Esophagus muscularis mucosa (tissue), 4 donors: Measurements from ENCODE around the gene PPP2R5D. TPM values are rescaled to one million over a fixed set of nuclear protein-coding genes. Genes with fewer than 3 reads are reported as not detected.

Experiments used
- DNase-seq: peaks from one replicate; pipeline ENCODE4 v3.0.0-alpha.2; 2017; ENCODE audit errors: extremely low spot score
- H3K27ac ChIP-seq, 4 donors: fragments of 200-600 bp; sonication (generic); replicated peaks in 1 of 4; 1 replicate in 3 of 4; 2 replicates in 1 of 4; pipeline ENCODE4 v1.5.1; 2016 to 2019; ENCODE audit warnings: mild to moderate bottlenecking in 1 of 4
- H3K27me3 ChIP-seq, 4 donors: fragments of 200-600 bp; sonication (generic); one replicate each; pipeline versions ENCODE4 v1.5.1 to v1.6.0; 2016 to 2019
- H3K36me3 ChIP-seq, 4 donors: fragments of 200-600 bp; sonication (generic); one replicate each; pipeline ENCODE4 v1.5.1; 2016 to 2019
- H3K4me1 ChIP-seq, 4 donors: fragments of 200-600 bp; sonication (generic); one replicate each; pipeline ENCODE4 v1.5.1; 2016 to 2019
- H3K4me3 ChIP-seq, 4 donors: fragments of 200-600 bp; sonication (generic); 1 replicate in 2 of 4; 2 replicates in 2 of 4; pipeline ENCODE4 v1.5.1; 2016 to 2019; ENCODE audit warnings: mild to moderate bottlenecking in 4 of 4, moderate library complexity in 1 of 4
- H3K9me3 ChIP-seq, 4 donors: fragments of 200-600 bp; sonication (generic); 1 replicate in 3 of 4; 2 replicates in 1 of 4; pipeline ENCODE4 v1.5.1; 2016 to 2019
- CTCF ChIP-seq, 3 experiments: fragments of 200-600 bp in 2 of 3; fragments of 450-650 bp in 1 of 3; sonication (generic) in 2 of 3; IDR thresholded peaks; one replicate each; pipeline ENCODE4 v1.5.1; 2017 to 2019; ENCODE audit warnings: antibody characterized with exemption in 3 of 3, mild to moderate bottlenecking in 2 of 3, moderate library complexity in 1 of 3
- EP300 ChIP-seq: sonication (generic); formaldehyde crosslinking; IDR thresholded peaks from one replicate; pipeline ENCODE4 v1.6.1; 2017; ENCODE audit warnings: antibody characterized with exemption
- POLR2A ChIP-seq: fragments of 450-650 bp; IDR thresholded peaks from one replicate; pipeline ENCODE4 v1.6.1; 2017; ENCODE audit warnings: antibody characterized with exemption, moderate library complexity, mild to moderate bottlenecking, low read depth
- POLR2AphosphoS5 ChIP-seq, 2 donors: sonication (generic); formaldehyde crosslinking; IDR thresholded peaks; one replicate each; pipeline ENCODE4 v1.6.1; 2017; ENCODE audit warnings: antibody characterized with exemption in 2 of 2
- WGBS: methylation state at CpG from one replicate; pipeline ENCODE4 v1.1.5; 2018; 5-methylcytosine and 5-hydroxymethylcytosine counted together
- intact Hi-C: fragments of 100-400 bp; cut with DNase I; formaldehyde crosslinking; loops from one replicate; pipeline ENCODE4 v1.15.1; 2023
- total RNA-seq, 4 donors: library from RNA; depleted of rRNA; stranded (reverse); fragments of >200 nt; gene quantifications; one replicate each; pipeline versions ENCODE4 v1.1.0 to v1.2.1, GENCODE V29; 2016

Gene PPP2R5D
- total RNA-seq, 4 donors from 2014 or later: 35.3 to 48.2 (median 42.4) TPM

GRCh38 chr6:42968783-42969182 is 15.6 kb upstream of the PPP2R5D start:
- H3K27ac ChIP-seq: no peak overlapping the region
- H3K27me3 ChIP-seq: no peaks in the 10 kb centered on the region
- H3K36me3 ChIP-seq: peaks cover 27 to 64% (median 53%) of the 10 kb centered on the region in 4 donors
- H3K4me1 ChIP-seq: peaks cover 0 to 9% (median 1%) of the 10 kb centered on the region in 4 donors
- no peak for DNase-seq
- no peak for TF ChIP-seq CTCF (IDR thresholded peaks at IDR 0.05)
- TF ChIP-seq EP300: no peak
- TF ChIP-seq POLR2AphosphoS5 (IDR thresholded peaks at IDR 0.05): no peak
- TF ChIP-seq POLR2A: no peak
- 91% methylated on average over 4 of the region's 4 CpGs for WGBS
- no peak overlapping the region for H3K4me3 ChIP-seq
- H3K9me3 ChIP-seq: no peaks in the 10 kb centered on the region
- intact Hi-C loops: no loop called here

GRCh38 chr6:42969431-42969830 is 14.9 kb upstream of the PPP2R5D start:
- peaks cover 21 to 62% (median 49%) of the 10 kb centered on the region in 4 donors for H3K36me3 ChIP-seq
- H3K27me3 ChIP-seq: no peaks in the 10 kb centered on the region
- DNase-seq: no peak
- no peaks in the 10 kb centered on the region for H3K9me3 ChIP-seq
- WGBS: 100% methylated on average over 1 of the region's 2 CpGs
- peaks cover 0 to 9% (median 1%) of the 10 kb centered on the region in 4 donors for H3K4me1 ChIP-seq
- TF ChIP-seq EP300: no peak
- TF ChIP-seq POLR2AphosphoS5 (IDR thresholded peaks at IDR 0.05): no peak
- no peak for TF ChIP-seq CTCF (IDR thresholded peaks at IDR 0.05)
- no peak for TF ChIP-seq POLR2A
- intact Hi-C loops: no loop called here
- no peak overlapping the region for H3K27ac ChIP-seq
- no peak overlapping the region for H3K4me3 ChIP-seq

- Histone ChIP-seq H3K27ac (no peak overlapping the region), H3K36me3 (peaks cover 18 to 57% (median 44%) of the 10 kb centered on the region in 4 donors), H3K4me3 (no peak overlapping the region), H3K4me1 (peaks cover 0 to 9% (median 1%) of the 10 kb centered on the region in 4 donors), H3K27me3 (no peaks in the 10 kb centered on the region), H3K9me3 (no peaks in the 10 kb centered on the region)
- no peak for TF ChIP-seq POLR2AphosphoS5 (IDR thresholded peaks at IDR 0.05)
- no peak for TF ChIP-seq POLR2A
- TF ChIP-seq CTCF (IDR thresholded peaks at IDR 0.05): no peak
- no peak for TF ChIP-seq EP300
- no peak for DNase-seq
- intact Hi-C loops: no loop called here
- WGBS: 90% methylated on average over 4 of the region's 4 CpGs
These were observed 14.4 kb upstream of the PPP2R5D start for GRCh38 chr6:42969934-42970333.

- 82% methylated on average over 4 of the region's 4 CpGs for WGBS
- H3K4me1 ChIP-seq: peaks cover 0 to 11% (median 5%) of the 10 kb centered on the region in 4 donors
- no peaks in the 10 kb centered on the region for H3K9me3 ChIP-seq
- no peak for DNase-seq
- intact Hi-C loops: no loop called here
- TF ChIP-seq POLR2A (no peak), POLR2AphosphoS5 (IDR thresholded peaks at IDR 0.05) (no peak), CTCF (IDR thresholded peaks at IDR 0.05) (no peak)
- H3K4me3 ChIP-seq: no peak overlapping the region
- peaks cover 10 to 46% (median 33%) of the 10 kb centered on the region in 4 donors for H3K36me3 ChIP-seq
- no peaks in the 10 kb centered on the region for H3K27me3 ChIP-seq
- no peak overlapping the region for H3K27ac ChIP-seq
These were observed 13.3 kb upstream of the PPP2R5D start for GRCh38 chr6:42970871-42971612.
